Activated CD8-positive, alpha-beta T cell treated with anti-CD3 and anti-CD28 coated beads, Interleukin-2, amount 10 ng/mL, durations not matched to agents 7 days and 5 days (primary cell): ENCODE data around the gene MTFR1L. TPM values are rescaled to one million over a fixed set of nuclear protein-coding genes. Genes with fewer than 3 reads are reported as not detected.

ENCODE experiments used
- ATAC-seq: fragments of 150-1000 bp; cut with Tn5 transposase; one replicate; pipeline ENCODE4 v1.10.0; 2021; ENCODE audit warnings: moderate library complexity
- CTCF ChIA-PET: fragments of 350-600 bp; sonication (Branson Sonifier 250); formaldehyde crosslinking; loops from one replicate; lab custom pipeline; 2021; ENCODE audit warnings: antibody characterized with exemption; lab: Charles Lee
- POLR2A ChIA-PET: fragments of 350-600 bp; sonication (Branson Sonifier 250); formaldehyde crosslinking; loops from one replicate; lab custom pipeline; 2021; ENCODE audit warnings: antibody characterized with exemption; lab: Charles Lee
- DNase-seq: peaks from one replicate; pipeline ENCODE4 v3.0.0-alpha.2; 2020
- H3K27ac Mint-ChIP-seq: one replicate; pipeline ENCODE4 v1.8.0; 2021; ENCODE audit warnings: mild to moderate bottlenecking, mixed read lengths
- H3K27me3 Mint-ChIP-seq: one replicate; pipeline ENCODE4 v1.8.0; 2021; ENCODE audit warnings: low read depth, mixed read lengths
- H3K36me3 Mint-ChIP-seq: one replicate; pipeline ENCODE4 v1.8.0; 2021; ENCODE audit warnings: low read depth, mixed read lengths
- H3K4me1 Mint-ChIP-seq: one replicate; pipeline ENCODE4 v1.8.0; 2021; ENCODE audit warnings: low read depth, mixed read lengths
- H3K4me3 Mint-ChIP-seq: one replicate; pipeline ENCODE4 v1.8.0; 2021; ENCODE audit warnings: mild to moderate bottlenecking, mixed read lengths
- H3K9me3 Mint-ChIP-seq: one replicate; pipeline ENCODE4 v1.8.0; 2022; ENCODE audit warnings: mixed read lengths; ENCODE audit not compliant: insufficient read depth
- total RNA-seq, 2 experiments: library from RNA; stranded (reverse); gene quantifications; one replicate each; pipeline ENCODE4 v1.2.3, GENCODE V29; 2021

Gene MTFR1L
- total RNA-seq, 2 experiments from 2014 or later: 26.2 to 26.7 TPM

- Mint-ChIP-seq H3K9me3 (no peaks in the 10 kb centered on the region), H3K4me3 (peak overlapping the region; percentile 89), H3K27ac (peak overlapping the region; percentile 93), H3K4me1 (peaks cover 30% of the 10 kb centered on the region), H3K36me3 (peaks cover 6% of the 10 kb centered on the region), H3K27me3 (no peaks in the 10 kb centered on the region)
- DNase-seq (peak; percentile 86), ATAC-seq (peak; percentile 79)
- ChIA-PET POLR2A (interaction anchor here (0.6 to 2.4 kb wide), 13 partner anchors 10 to 920 kb away, joined by 3 to 8 read pairs (median 3); partner anchors contain the start of genes PAFAH2, PAQR7, RSRP1 and SYF2), CTCF (interaction anchor here (0.8 to 3.3 kb wide), 10 partner anchors 9 to 317 kb away, joined by 3 to 15 read pairs (median 5); partner anchors contain the start of gene PAFAH2)
These were observed 725 bp downstream of the MTFR1L start for GRCh38 chr1:25820247-25821111.

- no peak for ATAC-seq
- ChIA-PET CTCF (interaction anchor here (0.8 to 3.3 kb wide), 5 partner anchors 10 to 176 kb away, joined by 3 to 15 read pairs (median 9); partner anchors contain the start of gene PAFAH2), POLR2A (interaction anchor here (0.7 to 2.4 kb wide), 8 partner anchors 9 to 588 kb away, joined by 3 to 8 read pairs (median 4); partner anchors contain the start of genes PAFAH2, PAQR7, RSRP1 and SYF2)
- H3K4me1 Mint-ChIP-seq: peaks cover 30% of the 10 kb centered on the region
- peaks cover 7% of the 10 kb centered on the region for H3K36me3 Mint-ChIP-seq
- H3K27ac Mint-ChIP-seq: peak overlapping the region; percentile 93
- H3K27me3 Mint-ChIP-seq: no peaks in the 10 kb centered on the region
- H3K9me3 Mint-ChIP-seq: no peaks in the 10 kb centered on the region
- peak overlapping the region; percentile 89 for H3K4me3 Mint-ChIP-seq
- DNase-seq: no peak
These were observed 1.3 kb downstream of the MTFR1L start for GRCh38 chr1:25821112-25821476.

GRCh38 chr1:25821630-25822091 lies 1.9 kb downstream of the MTFR1L start:
- peak overlapping the region; percentile 93 for H3K27ac Mint-ChIP-seq
- no peak for DNase-seq
- POLR2A ChIA-PET: interaction anchor here (1.0 to 1.4 kb wide), 2 partner anchors 54 to 574 kb away, joined by 3 read pairs; partner anchors contain the start of genes PAQR7 and RSRP1
- no peak for ATAC-seq
- H3K9me3 Mint-ChIP-seq: no peaks in the 10 kb centered on the region
- H3K4me1 Mint-ChIP-seq: peaks cover 30% of the 10 kb centered on the region
- H3K27me3 Mint-ChIP-seq: no peaks in the 10 kb centered on the region
- H3K4me3 Mint-ChIP-seq: peak overlapping the region; percentile 89
- peaks cover 10% of the 10 kb centered on the region for H3K36me3 Mint-ChIP-seq
- CTCF ChIA-PET: interaction anchor here (1.2 to 3.3 kb wide), 4 partner anchors 9 to 176 kb away, joined by 5 to 15 read pairs (median 10); partner anchors contain the start of gene PAFAH2

DNA sequence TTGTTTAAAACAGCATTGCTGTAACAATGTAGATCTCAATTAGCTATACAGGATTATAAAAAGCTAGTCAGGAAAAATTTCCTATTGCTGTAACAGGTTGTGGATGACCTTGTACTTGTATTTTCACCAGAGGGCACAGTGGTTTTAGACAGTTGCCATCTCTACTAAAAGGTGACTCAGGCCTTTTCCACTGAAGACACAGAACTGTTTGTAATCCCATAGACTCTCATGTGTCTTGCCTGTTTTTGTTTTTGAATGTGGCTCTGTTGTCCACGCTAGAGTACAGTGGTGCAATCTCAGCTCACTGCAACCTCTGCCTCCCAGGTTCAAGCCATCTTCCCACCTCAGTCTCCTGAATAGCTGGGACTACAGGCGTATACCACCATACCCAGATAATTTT lies 5.9 kb downstream of the MTFR1L start:
- H3K36me3 Mint-ChIP-seq: peaks cover 31% of the 10 kb centered on the region
- H3K27ac Mint-ChIP-seq: no peak overlapping the region
- H3K27me3 Mint-ChIP-seq: no peaks in the 10 kb centered on the region
- DNase-seq (no peak), ATAC-seq (no peak)
- ChIA-PET CTCF (interaction anchor here (0.9 kb wide), 1 partner anchor 172 kb away, joined by 4 read pairs; the partner anchor contains the start of gene PAFAH2), POLR2A (no interaction called here)
- H3K4me3 Mint-ChIP-seq: no peak overlapping the region
- H3K9me3 Mint-ChIP-seq: no peaks in the 10 kb centered on the region
- H3K4me1 Mint-ChIP-seq: peaks cover 16% of the 10 kb centered on the region

DNA sequence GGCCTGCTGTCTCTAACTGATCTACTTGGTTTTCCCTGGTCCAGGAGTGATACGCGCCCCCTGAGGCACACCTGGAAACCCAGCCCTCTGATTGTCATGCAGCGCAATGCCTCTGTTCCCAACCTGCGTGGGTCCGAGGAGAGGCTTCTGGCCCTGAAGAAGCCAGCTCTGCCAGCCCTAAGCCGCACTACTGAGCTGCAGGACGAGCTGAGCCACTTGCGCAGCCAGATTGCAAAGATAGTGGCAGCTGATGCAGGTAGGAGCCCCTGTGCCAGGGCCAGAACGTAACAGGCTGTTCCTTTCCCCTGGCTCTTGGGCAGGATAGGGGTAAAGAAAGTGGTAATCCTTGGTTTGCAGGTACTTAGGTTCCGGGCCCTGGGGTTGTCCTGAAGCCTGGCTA lies 6.8 kb downstream of the MTFR1L start:
- ChIA-PET POLR2A (no interaction called here), CTCF (no interaction called here)
- H3K4me1 Mint-ChIP-seq: peaks cover 7% of the 10 kb centered on the region
- no peak overlapping the region for H3K4me3 Mint-ChIP-seq
- H3K9me3 Mint-ChIP-seq: no peaks in the 10 kb centered on the region
- no peak overlapping the region for H3K27ac Mint-ChIP-seq
- peaks cover 35% of the 10 kb centered on the region for H3K36me3 Mint-ChIP-seq
- ATAC-seq (no peak), DNase-seq (no peak)
- no peaks in the 10 kb centered on the region for H3K27me3 Mint-ChIP-seq

GRCh38 chr1:25828491-25828890 lies 8.7 kb downstream of the MTFR1L start:
- CTCF ChIA-PET: interaction anchor here (1.3 to 1.5 kb wide), 2 partner anchors 11 to 169 kb away, joined by 4 to 6 read pairs; partner anchors contain the start of gene PAFAH2
- no peak overlapping the region for H3K4me3 Mint-ChIP-seq
- ATAC-seq (no peak), DNase-seq (no peak)
- no peak overlapping the region for H3K27ac Mint-ChIP-seq
- peaks cover 51% of the 10 kb centered on the region for H3K36me3 Mint-ChIP-seq
- POLR2A ChIA-PET: no interaction called here
- H3K9me3 Mint-ChIP-seq: no peaks in the 10 kb centered on the region
- H3K4me1 Mint-ChIP-seq: peaks cover 9% of the 10 kb centered on the region
- no peaks in the 10 kb centered on the region for H3K27me3 Mint-ChIP-seq

DNA sequence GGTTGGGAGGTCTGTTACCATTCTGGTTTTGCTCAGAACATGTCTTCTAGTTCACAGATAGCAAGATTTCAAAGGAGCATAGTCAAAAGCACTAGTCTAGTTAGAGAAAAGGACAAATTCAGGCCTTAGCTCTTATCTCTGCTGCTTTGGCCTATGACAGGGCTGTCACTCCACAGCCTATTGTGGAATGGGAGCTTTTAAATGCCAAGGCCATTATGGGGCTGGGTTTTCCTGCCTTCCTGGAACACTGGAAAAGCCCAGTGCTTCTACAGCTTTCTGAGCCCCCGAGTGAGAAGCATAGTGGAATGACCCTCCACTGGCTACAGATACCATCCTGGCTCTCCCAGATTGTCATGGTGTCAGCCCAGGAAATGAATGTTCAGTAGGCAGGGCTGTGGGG lies 9.3 kb downstream of the MTFR1L start:
- POLR2A ChIA-PET: interaction anchor here (1.9 kb wide), 1 partner anchor 9 kb away, joined by 8 read pairs; the partner anchor contains the start of gene MTFR1L
- Mint-ChIP-seq H3K9me3 (no peaks in the 10 kb centered on the region), H3K4me3 (no peak overlapping the region), H3K36me3 (peaks cover 54% of the 10 kb centered on the region), H3K27ac (no peak overlapping the region), H3K4me1 (peaks cover 9% of the 10 kb centered on the region), H3K27me3 (no peaks in the 10 kb centered on the region)
- DNase-seq: no peak
- CTCF ChIA-PET: interaction anchor here (1.3 to 1.5 kb wide), 2 partner anchors 10 to 168 kb away, joined by 4 to 6 read pairs; partner anchors contain the start of gene PAFAH2
- ATAC-seq: no peak

DNA sequence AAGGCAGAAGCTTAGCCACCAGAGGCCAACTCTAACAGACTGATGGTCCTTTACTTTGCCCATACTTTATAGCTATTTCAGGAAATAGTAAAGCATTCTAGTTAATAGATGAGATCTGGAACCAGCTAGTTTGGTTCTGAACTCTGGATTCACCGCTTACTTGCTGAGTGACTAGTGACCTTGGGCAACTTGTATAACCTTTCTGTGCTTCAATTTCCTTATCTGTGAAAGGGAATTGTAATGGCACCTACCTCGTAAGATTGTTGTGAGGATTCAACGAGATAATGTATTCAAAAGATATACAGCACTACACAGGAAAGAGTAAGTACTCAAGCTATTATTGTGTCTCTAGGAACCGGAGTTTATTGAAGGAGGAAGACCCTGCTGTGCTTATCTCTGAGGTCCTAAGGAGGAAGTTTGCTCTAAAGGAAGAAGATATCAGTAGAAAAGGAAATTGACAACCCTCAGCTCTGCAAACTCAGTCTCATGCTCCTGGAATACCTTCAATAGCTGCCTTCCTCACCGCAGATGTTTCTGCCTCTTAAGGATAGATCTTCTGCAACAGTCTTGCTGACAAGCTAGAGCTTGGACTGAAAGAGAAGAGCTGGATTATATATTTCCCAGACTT lies 11.9 kb downstream of the MTFR1L start:
- ATAC-seq: no peak
- no peak for DNase-seq
- POLR2A ChIA-PET: interaction anchor here (1.4 kb wide), 1 partner anchor 12 kb away, joined by 5 read pairs; the partner anchor contains the start of gene MTFR1L
- Mint-ChIP-seq H3K27me3 (no peaks in the 10 kb centered on the region), H3K4me3 (no peak overlapping the region), H3K27ac (peak overlapping the region; percentile 17), H3K9me3 (no peaks in the 10 kb centered on the region), H3K4me1 (peaks cover 9% of the 10 kb centered on the region), H3K36me3 (peaks cover 63% of the 10 kb centered on the region)
- CTCF ChIA-PET: interaction anchor here (1.2 to 2.8 kb wide), 2 partner anchors 11 to 166 kb away, joined by 6 to 9 read pairs; partner anchors contain the start of genes MTFR1L and PAFAH2

- Mint-ChIP-seq H3K9me3 (no peaks in the 10 kb centered on the region), H3K4me3 (no peak overlapping the region), H3K27ac (no peak overlapping the region), H3K4me1 (peaks cover 9% of the 10 kb centered on the region), H3K36me3 (peaks cover 62% of the 10 kb centered on the region), H3K27me3 (no peaks in the 10 kb centered on the region)
- POLR2A ChIA-PET: interaction anchor here (1.4 kb wide), 1 partner anchor 13 kb away, joined by 5 read pairs; the partner anchor contains the start of gene MTFR1L
- ATAC-seq (no peak), DNase-seq (no peak)
- CTCF ChIA-PET: interaction anchor here (1.2 to 2.8 kb wide), 2 partner anchors 12 to 165 kb away, joined by 6 to 9 read pairs; partner anchors contain the start of genes MTFR1L and PAFAH2
These were observed 12.7 kb downstream of the MTFR1L start for GRCh38 chr1:25832336-25833037.

DNA sequence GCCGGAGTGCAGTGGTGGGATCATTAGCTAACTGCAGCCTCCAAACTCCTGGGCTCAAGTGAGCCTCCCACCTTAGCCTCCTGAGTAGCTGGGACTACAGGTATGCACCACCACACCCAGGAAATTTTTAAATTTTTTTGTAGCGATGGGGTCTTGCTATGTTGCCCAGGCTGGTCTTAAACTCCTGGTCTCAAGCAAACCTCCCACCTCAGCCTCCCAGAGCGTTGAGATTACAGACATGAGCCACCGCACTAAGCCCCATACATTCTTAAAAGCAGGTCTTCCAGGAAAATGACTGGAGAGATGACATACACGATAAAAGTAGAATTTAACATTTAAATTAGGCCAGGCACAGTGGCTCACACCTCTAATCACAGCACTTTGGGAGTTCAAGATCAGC lies 13.4 kb downstream of the MTFR1L start:
- Mint-ChIP-seq H3K36me3 (peaks cover 58% of the 10 kb centered on the region), H3K4me1 (peaks cover 9% of the 10 kb centered on the region), H3K27ac (no peak overlapping the region), H3K9me3 (no peaks in the 10 kb centered on the region), H3K27me3 (no peaks in the 10 kb centered on the region), H3K4me3 (no peak overlapping the region)
- DNase-seq (no peak), ATAC-seq (no peak)
- POLR2A ChIA-PET: no interaction called here
- CTCF ChIA-PET: interaction anchor here (1.1 kb wide), 1 partner anchor 11 kb away, joined by 3 read pairs; no protein-coding TSS in a partner anchor
